ENCODE measurements around the gene CYBRD1.

DNA sequence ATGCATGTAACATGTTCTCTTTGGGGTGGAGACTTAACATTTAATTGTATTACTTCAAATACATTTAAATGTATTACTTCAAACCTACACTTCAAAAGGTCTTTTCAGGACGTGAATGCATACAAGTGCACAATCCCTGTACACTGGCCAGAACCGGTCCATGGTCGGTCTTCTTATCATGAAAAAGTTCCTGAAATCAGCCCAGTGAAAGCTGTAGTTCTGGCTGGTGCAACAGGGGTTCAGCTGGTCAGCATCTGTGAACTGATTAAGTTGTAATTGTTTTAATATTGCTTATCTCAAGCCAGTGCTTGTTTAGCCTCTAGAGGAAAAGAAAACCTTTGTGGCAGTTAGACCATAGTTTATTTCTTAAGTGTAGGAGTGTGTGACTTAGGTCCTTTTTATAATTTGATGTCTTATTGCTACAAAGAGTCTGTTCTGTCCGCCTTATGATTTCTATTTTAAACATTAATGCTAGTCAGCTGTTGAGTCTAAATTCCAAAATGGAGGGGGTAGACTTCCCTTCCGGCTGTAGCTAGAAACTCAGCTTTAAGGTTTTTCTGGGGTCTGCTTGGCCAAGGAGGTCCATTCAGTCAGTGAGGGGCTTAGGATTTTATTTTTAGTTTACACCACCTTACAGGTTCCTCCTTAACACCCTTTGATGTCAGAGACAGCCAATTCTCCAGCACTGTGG, 768 bp upstream of the CYBRD1 start:
- TF ChIP-seq NR3C1 (CRISPR knock-in tag; conservative IDR thresholded peaks at IDR 0.05; ENCODE audit: low read depth), result no peak
- no peak for TF ChIP-seq FOXJ3 (CRISPR knock-in tag; IDR thresholded peaks at IDR 0.05; ENCODE audit: borderline replicate concordance)

Data from WTC11 (cell line).